IMR-90 (cell line): ENCODE data around the gene CLSTN1. TPM values are rescaled to one million over a fixed set of nuclear protein-coding genes. Genes with fewer than 3 reads are reported as not detected.

ENCODE experiments used
- ATAC-seq: fragments of 200-7000 bp; cut with Tn5 transposase; 2 replicates; pipeline ENCODE4 v1.9.1; 2020; ENCODE audit warnings: low read depth, mild to moderate bottlenecking, moderate library complexity
- BruUV-seq: library from RNA; stranded (reverse); fragments of 400-500 nt; replicated peaks from 2 replicates; lab custom pipeline; 2021; lab: Mats Ljungman, UMichigan
- CTCF ChIA-PET: fragments of 300-600 bp; formaldehyde crosslinking; extraction: SDS; loops from one replicate; lab custom pipeline; 2021; ENCODE audit warnings: antibody characterized with exemption; lab: Yijun Ruan, JAX
- POLR2A ChIA-PET: fragments of 300-600 bp; sonication (Branson Sonifier 250); formaldehyde crosslinking; loops from one replicate; lab custom pipeline; 2022; ENCODE audit warnings: antibody characterized with exemption; ENCODE audit not compliant: unreplicated experiment; lab: Charles Lee
- DNase-seq: peaks from one replicate; pipeline ENCODE4 v3.0.0; 2013
- H2AFZ ChIP-seq: replicated peaks from 2 replicates; pipeline ENCODE3; 2013; ENCODE audit warnings: low read length, mild to moderate bottlenecking; ENCODE audit not compliant: poor library complexity
- H2AK5ac ChIP-seq: 2 replicates; pipeline ENCODE4 v1.6.1; 2013; ENCODE audit warnings: low read depth, low read length, inconsistent platforms
- H2AK9ac ChIP-seq: replicated peaks from 2 replicates; pipeline ENCODE3; 2013; ENCODE audit warnings: mild to moderate bottlenecking, low read depth, low read length, moderate library complexity; ENCODE audit not compliant: poor library complexity
- H2BK120ac ChIP-seq: 2 replicates; pipeline ENCODE4 v1.6.1; 2013; ENCODE audit warnings: low read depth, low read length, inconsistent platforms
- H2BK15ac ChIP-seq: 3 replicates; pipeline ENCODE4 v1.6.1; 2013; ENCODE audit warnings: low read depth, low read length, inconsistent platforms
- H2BK20ac ChIP-seq: 2 replicates; pipeline ENCODE4 v1.6.1; 2013; ENCODE audit warnings: low read depth, mild to moderate bottlenecking, inconsistent platforms, low read length, moderate library complexity
- H2BK5ac ChIP-seq: 2 replicates; pipeline ENCODE4 v1.6.1; 2013; ENCODE audit warnings: mild to moderate bottlenecking, low read depth, low read length, inconsistent platforms; ENCODE audit not compliant: poor library complexity, severe bottlenecking
- H3K14ac ChIP-seq: replicated peaks from 2 replicates; pipeline ENCODE4 v1.6.1; 2013; ENCODE audit warnings: low read depth, low read length, inconsistent platforms
- H3K18ac ChIP-seq: 2 replicates; pipeline ENCODE4 v1.6.1; 2013; ENCODE audit warnings: low read depth, low read length, control low read depth
- H3K23ac ChIP-seq: 2 replicates; pipeline ENCODE4 v1.6.1; 2013; ENCODE audit warnings: low read depth, low read length, inconsistent platforms
- H3K27ac ChIP-seq: 2 replicates; pipeline ENCODE4 v1.5.1; 2013; ENCODE audit warnings: mild to moderate bottlenecking, control low read depth, low read length; ENCODE audit not compliant: insufficient read depth
- H3K27me3 ChIP-seq: 2 replicates; pipeline ENCODE4 v1.6.1; 2013; ENCODE audit warnings: low read length; ENCODE audit not compliant: control insufficient read depth, insufficient read depth
- H3K36me3 ChIP-seq: 2 replicates; pipeline ENCODE4 v1.6.1; 2013; ENCODE audit warnings: low read length, mixed read lengths; ENCODE audit not compliant: control insufficient read depth, insufficient read depth
- H3K4ac ChIP-seq: 2 replicates; pipeline ENCODE4 v1.6.1; 2013; ENCODE audit warnings: low read depth, low read length, inconsistent platforms
- H3K4me1 ChIP-seq: 2 replicates; pipeline ENCODE4 v1.6.1; 2013; ENCODE audit warnings: low read length, mixed read lengths; ENCODE audit not compliant: control insufficient read depth, insufficient read depth
- H3K4me2 ChIP-seq: 2 replicates; pipeline ENCODE4 v1.6.1; 2013; ENCODE audit warnings: low read depth, mild to moderate bottlenecking, control low read depth, low read length, moderate library complexity
- H3K4me3 ChIP-seq: 2 replicates; pipeline ENCODE4 v1.5.1; 2013; ENCODE audit warnings: low read depth, mild to moderate bottlenecking, control low read depth, low read length, moderate library complexity; ENCODE audit not compliant: insufficient read depth
- H3K56ac ChIP-seq: 2 replicates; pipeline ENCODE4 v1.6.1; 2013; ENCODE audit warnings: low read length, inconsistent platforms; ENCODE audit not compliant: insufficient read depth; ENCODE audit errors: extremely low read depth
- H3K79me1 ChIP-seq, 2 experiments: 2 replicates each; pipeline ENCODE4 v1.6.1; 2013; ENCODE audit warnings: low read length in 2 of 2, inconsistent platforms in 1 of 2, low read depth in 1 of 2
- H3K9ac ChIP-seq: 2 replicates; pipeline ENCODE4 v1.6.1; 2013; ENCODE audit warnings: low read depth, low read length, control low read depth
- H3K9me1 ChIP-seq: 2 replicates; pipeline ENCODE4 v1.6.1; 2013; ENCODE audit warnings: low read length, inconsistent platforms; ENCODE audit not compliant: insufficient read depth
- H3K9me3 ChIP-seq: 2 replicates; pipeline ENCODE4 v1.6.1; 2013; ENCODE audit warnings: low read length; ENCODE audit not compliant: control insufficient read depth, insufficient read depth
- H4K20me1 ChIP-seq: 2 replicates; pipeline ENCODE4 v1.6.1; 2013; ENCODE audit warnings: low read length, inconsistent platforms; ENCODE audit not compliant: insufficient read depth
- H4K5ac ChIP-seq: 2 replicates; pipeline ENCODE4 v1.6.1; 2013; ENCODE audit warnings: mild to moderate bottlenecking, low read depth, low read length, control low read depth
- H4K8ac ChIP-seq, 2 experiments: 2 replicates each; pipeline ENCODE4 v1.6.1; 2013; ENCODE audit warnings: low read depth in 2 of 2, low read length in 2 of 2, control low read depth in 1 of 2, inconsistent platforms in 1 of 2
- H4K91ac ChIP-seq: 2 replicates; pipeline ENCODE4 v1.6.1; 2013; ENCODE audit warnings: low read depth, low read length, inconsistent platforms; ENCODE audit not compliant: insufficient read depth
- BHLHE40 ChIP-seq: fragments of 150-350 bp; IDR thresholded peaks from 2 replicates; pipeline ENCODE4 v1.6.1; 2016; ENCODE audit warnings: mild to moderate bottlenecking, low read depth, low read length
- CEBPB ChIP-seq: IDR thresholded peaks from 2 replicates; pipeline ENCODE4 v1.6.1; 2012; ENCODE audit warnings: low read depth, low read length, improper control_type of control experiment
- CHD1 ChIP-seq: IDR thresholded peaks from 2 replicates; pipeline ENCODE4 v1.6.1; 2012; ENCODE audit warnings: low read depth, low read length, improper control_type of control experiment
- FOS ChIP-seq: fragments of 150-350 bp; IDR thresholded peaks from 2 replicates; pipeline ENCODE4 v1.6.1; 2016; ENCODE audit warnings: low read depth, low read length
- MAFK ChIP-seq: IDR thresholded peaks from 2 replicates; pipeline ENCODE4 v1.6.1; 2012; ENCODE audit warnings: low read depth, low read length, improper control_type of control experiment
- MAZ ChIP-seq: IDR thresholded peaks from 2 replicates; pipeline ENCODE4 v1.6.1; 2012; ENCODE audit warnings: low read depth, mild to moderate bottlenecking, low read length, improper control_type of control experiment, moderate library complexity, borderline replicate concordance
- MXI1 ChIP-seq: IDR thresholded peaks from 2 replicates; pipeline ENCODE4 v1.6.1; 2012; ENCODE audit warnings: low read depth, mild to moderate bottlenecking, low read length, moderate library complexity, borderline replicate concordance
- NFE2L2 ChIP-seq: fragments of 150-350 bp; IDR thresholded peaks from 2 replicates; pipeline ENCODE4 v1.6.1; 2016; ENCODE audit warnings: low read depth, mild to moderate bottlenecking, low read length
- POLR2A ChIP-seq: IDR thresholded peaks from 2 replicates; pipeline ENCODE4 v1.6.1; 2012; ENCODE audit warnings: mild to moderate bottlenecking, low read depth, low read length
- RAD21 ChIP-seq: IDR thresholded peaks from 2 replicates; pipeline ENCODE4 v1.6.1; 2012; ENCODE audit warnings: low read length, improper control_type of control experiment
- RCOR1 ChIP-seq: IDR thresholded peaks from 2 replicates; pipeline ENCODE4 v1.6.1; 2012; ENCODE audit warnings: mild to moderate bottlenecking, low read length, improper control_type of control experiment; ENCODE audit not compliant: insufficient replicate concordance
- RFX5 ChIP-seq: IDR thresholded peaks from 2 replicates; pipeline ENCODE4 v1.8.0; 2012; ENCODE audit warnings: low read depth, mild to moderate bottlenecking, low read length, moderate library complexity
- SMC3 ChIP-seq: fragments of 150-350 bp; IDR thresholded peaks from 2 replicates; pipeline ENCODE4 v1.6.1; 2016; ENCODE audit warnings: low read depth, mild to moderate bottlenecking, antibody characterized with exemption, low read length, moderate library complexity
- WGBS, 2 experiments: methylation state at CpG; one replicate each; pipeline versions ENCODE4 v1.1.5 to v1.1.7; 2013; ENCODE audit warnings: missing lambda C conversion rate in 2 of 2; ENCODE audit not compliant: insufficient read length in 1 of 2; ENCODE audit errors: extremely low coverage in 2 of 2; 5-methylcytosine and 5-hydroxymethylcytosine counted together
- dilution Hi-C: fragments of 300-500 bp; cut with HindIII; formaldehyde crosslinking; loops from one replicate; pipeline ENCODE4 v1.14.3; 2018; ENCODE audit warnings: low sequenced_read_pairs; ENCODE audit not compliant: unreplicated experiment
- in situ Hi-C: fragments of 300-500 bp; cut with MboI; formaldehyde crosslinking; loops from 3 replicates; pipeline ENCODE4 v1.14.3; 2019; ENCODE audit warnings: low sequenced_read_pairs, inconsistent platforms, mixed read lengths
- intact Hi-C: fragments of 100-400 bp; cut with micrococcal nuclease; formaldehyde crosslinking; loops from 2 replicates; pipeline ENCODE4 v1.10.0; 2022
- polyA plus RNA-seq, 3 experiments: library from polyadenylated mRNA; depleted of rRNA; stranded (reverse); fragments of >200 nt; gene quantifications; 2 replicates each; pipeline ENCODE4 v1.2.3, GENCODE V29; 2012; ENCODE audit warnings: low replicate concordance in 1 of 3
- total RNA-seq: library from RNA; depleted of rRNA; stranded (reverse); fragments of >200 nt; gene quantifications from 2 replicates; pipeline ENCODE4 v1.2.3, GENCODE V29; 2012
- TF ChIP-seq, protein P1 (sequence below): fragments of 150-350 bp; IDR thresholded peaks from 2 replicates; pipeline ENCODE4 v1.6.1; 2017; ENCODE audit warnings: mild to moderate bottlenecking, antibody characterized with exemption, low read length, low read depth
- TF ChIP-seq, protein P2 (sequence below): conservative IDR thresholded peaks from 2 replicates; pipeline ENCODE4 v1.5.1; 2012; ENCODE audit warnings: mild to moderate bottlenecking, low read depth, low read length, improper control_type of control experiment
- TF ChIP-seq, protein P3 (sequence below): fragments of 150-350 bp; IDR thresholded peaks from 2 replicates; pipeline ENCODE4 v1.6.1; 2016; ENCODE audit warnings: low read depth, mild to moderate bottlenecking, low read length, moderate library complexity, borderline replicate concordance

Gene CLSTN1
- total and polyA plus RNA-seq, 2 of the 4 experiments (the other 2 are of a cell fraction), result 30.1 to 72.2 TPM

DNA sequence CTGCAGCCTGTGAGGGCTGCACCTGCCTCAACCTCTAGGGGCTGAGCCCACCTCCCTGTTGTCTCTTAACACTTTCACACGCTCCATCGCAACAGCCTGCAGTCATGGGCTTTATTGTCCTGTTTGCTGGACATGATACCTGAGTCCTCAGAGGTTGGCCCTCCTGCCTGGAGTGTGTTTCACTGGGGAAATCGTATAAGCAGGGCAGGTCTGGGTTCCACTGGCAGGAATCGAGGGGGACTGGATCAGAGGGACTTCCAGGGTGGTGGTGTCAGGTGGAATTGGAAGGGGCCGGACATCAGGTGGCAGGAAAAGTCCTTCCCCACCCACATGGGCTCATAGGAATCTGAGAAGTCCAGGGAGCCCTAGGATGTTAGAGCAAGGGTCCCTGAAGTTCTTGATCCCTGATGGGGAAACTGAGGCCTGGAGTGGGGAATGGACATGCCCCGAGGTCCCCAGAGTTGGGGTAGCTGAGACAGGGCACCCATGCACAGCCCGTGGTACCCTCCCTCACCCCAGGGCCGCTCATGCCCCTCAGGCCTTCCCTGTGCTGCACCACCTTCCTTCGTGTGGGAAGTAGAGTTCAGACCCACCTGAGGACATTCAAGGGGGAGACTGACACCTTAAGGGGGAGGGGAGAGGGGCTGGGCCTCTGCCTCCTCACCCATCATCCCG, 105.6 kb downstream of the CLSTN1 start:
- Histone ChIP-seq H2AK9ac (peak overlapping the region; percentile 28), H3K4me1 (peaks cover 3% of the 10 kb centered on the region), H3K9me1 (peaks cover 6% of the 10 kb centered on the region; the same call in 1 of the 2 replicates), H3K4ac (peak overlapping the region; percentile 75), H3K9me3 (peaks cover 4% of the 10 kb centered on the region; the same call in 1 of the 2 replicates), H3K9ac (no peak overlapping the region), H3K4me2 (no peak overlapping the region), H3K56ac (no peak overlapping the region), H4K91ac (peak overlapping the region; percentile 62), H2BK5ac (peak overlapping the region; percentile 44), H3K23ac (no peak overlapping the region), H3K36me3 (peaks cover 35% of the 10 kb centered on the region), H2BK120ac (peak overlapping the region; percentile 77), H2BK20ac (peak overlapping the region; percentile 82), H2AFZ (peak overlapping the region; percentile 60), H4K8ac (no peak overlapping the region; a peak in 1 of 4 replicates), H2BK15ac (no peak overlapping the region), H3K27me3 (no peaks in the 10 kb centered on the region), H3K4me3 (no peak overlapping the region), H2AK5ac (peak overlapping the region; percentile 96), H3K27ac (no peak overlapping the region), H3K18ac (no peak overlapping the region), H4K20me1 (peaks cover 2% of the 10 kb centered on the region; the same call in 1 of the 2 replicates), H3K14ac (no peak overlapping the region; the same call in 1 of the 2 replicates), H4K5ac (no peak overlapping the region), H3K79me1 (no peaks in the 10 kb centered on the region; a peak in 1 of 4 replicates)
- in situ Hi-C loops, result no loop called here
- WGBS, 2 experiments, result no CpG with 5 or more reads among the region's 10 CpGs
- dilution Hi-C loops, result no loop called here
- POLR2A ChIA-PET, result no interaction called here
- BruUV-seq, result no TSS peak
- TF ChIP-seq MAFK (no peak), CEBPB (no peak), RAD21 (no peak), CHD1 (no peak), RFX5 (no peak), MXI1 (no peak), MAZ (no peak), RCOR1 (no peak), BHLHE40 (no peak), NFE2L2 (no peak), SMC3 (no peak), POLR2A (no peak), FOS (no peak)
- TF ChIP-seq, protein P1, sequence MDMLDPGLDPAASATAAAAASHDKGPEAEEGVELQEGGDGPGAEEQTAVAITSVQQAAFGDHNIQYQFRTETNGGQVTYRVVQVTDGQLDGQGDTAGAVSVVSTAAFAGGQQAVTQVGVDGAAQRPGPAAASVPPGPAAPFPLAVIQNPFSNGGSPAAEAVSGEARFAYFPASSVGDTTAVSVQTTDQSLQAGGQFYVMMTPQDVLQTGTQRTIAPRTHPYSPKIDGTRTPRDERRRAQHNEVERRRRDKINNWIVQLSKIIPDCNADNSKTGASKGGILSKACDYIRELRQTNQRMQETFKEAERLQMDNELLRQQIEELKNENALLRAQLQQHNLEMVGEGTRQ, result no peak
- TF ChIP-seq, protein P2, sequence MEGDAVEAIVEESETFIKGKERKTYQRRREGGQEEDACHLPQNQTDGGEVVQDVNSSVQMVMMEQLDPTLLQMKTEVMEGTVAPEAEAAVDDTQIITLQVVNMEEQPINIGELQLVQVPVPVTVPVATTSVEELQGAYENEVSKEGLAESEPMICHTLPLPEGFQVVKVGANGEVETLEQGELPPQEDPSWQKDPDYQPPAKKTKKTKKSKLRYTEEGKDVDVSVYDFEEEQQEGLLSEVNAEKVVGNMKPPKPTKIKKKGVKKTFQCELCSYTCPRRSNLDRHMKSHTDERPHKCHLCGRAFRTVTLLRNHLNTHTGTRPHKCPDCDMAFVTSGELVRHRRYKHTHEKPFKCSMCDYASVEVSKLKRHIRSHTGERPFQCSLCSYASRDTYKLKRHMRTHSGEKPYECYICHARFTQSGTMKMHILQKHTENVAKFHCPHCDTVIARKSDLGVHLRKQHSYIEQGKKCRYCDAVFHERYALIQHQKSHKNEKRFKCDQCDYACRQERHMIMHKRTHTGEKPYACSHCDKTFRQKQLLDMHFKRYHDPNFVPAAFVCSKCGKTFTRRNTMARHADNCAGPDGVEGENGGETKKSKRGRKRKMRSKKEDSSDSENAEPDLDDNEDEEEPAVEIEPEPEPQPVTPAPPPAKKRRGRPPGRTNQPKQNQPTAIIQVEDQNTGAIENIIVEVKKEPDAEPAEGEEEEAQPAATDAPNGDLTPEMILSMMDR, result no peak
- TF ChIP-seq, protein P3, sequence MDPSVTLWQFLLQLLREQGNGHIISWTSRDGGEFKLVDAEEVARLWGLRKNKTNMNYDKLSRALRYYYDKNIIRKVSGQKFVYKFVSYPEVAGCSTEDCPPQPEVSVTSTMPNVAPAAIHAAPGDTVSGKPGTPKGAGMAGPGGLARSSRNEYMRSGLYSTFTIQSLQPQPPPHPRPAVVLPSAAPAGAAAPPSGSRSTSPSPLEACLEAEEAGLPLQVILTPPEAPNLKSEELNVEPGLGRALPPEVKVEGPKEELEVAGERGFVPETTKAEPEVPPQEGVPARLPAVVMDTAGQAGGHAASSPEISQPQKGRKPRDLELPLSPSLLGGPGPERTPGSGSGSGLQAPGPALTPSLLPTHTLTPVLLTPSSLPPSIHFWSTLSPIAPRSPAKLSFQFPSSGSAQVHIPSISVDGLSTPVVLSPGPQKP, result no peak
- ATAC-seq (no peak), DNase-seq (no peak)
- CTCF ChIA-PET, result no interaction called here
- intact Hi-C loops, result no loop called here
